HCT116 (cell line): Measurements from ENCODE around the gene KLK7.

Experiments
- CTCF ChIP-seq, 3 experiments: fragments of 200-600 bp in 1 of 3; sonication (generic) in 1 of 3; IDR thresholded peaks in 2 of 3; conservative IDR thresholded peaks in 1 of 3; 2 replicates each; pipeline ENCODE4 v1.5.1; 2012 to 2017; ENCODE audit warnings: low read depth in 2 of 3, low read length in 2 of 3, antibody characterized with exemption in 1 of 3, borderline replicate concordance in 1 of 3, control low read depth in 1 of 3, mild to moderate bottlenecking in 1 of 3, mixed read lengths in 1 of 3, mixed run types in 1 of 3, moderate library complexity in 1 of 3; ENCODE audit not compliant: insufficient read depth in 1 of 3
- EZH2 ChIP-seq: fragments of 200-600 bp; sonication (generic); IDR thresholded peaks from 2 replicates; pipeline ENCODE4 v1.6.1; 2017; ENCODE audit warnings: antibody characterized with exemption, mixed run types
- EZH2phosphoT487 ChIP-seq: fragments of 200-600 bp; IDR thresholded peaks from 2 replicates; pipeline ENCODE4 v1.6.1; 2018; ENCODE audit warnings: antibody characterized with exemption, borderline replicate concordance
- POLR2A ChIP-seq: IDR thresholded peaks from 2 replicates; pipeline ENCODE4 v1.7.0; 2011; ENCODE audit warnings: borderline replicate concordance; ENCODE audit not compliant: insufficient read depth, insufficient read length; ENCODE audit errors: extremely low read depth
- POLR2AphosphoS5 ChIP-seq: IDR thresholded peaks from 2 replicates; pipeline ENCODE4 v1.6.1; 2011; ENCODE audit warnings: mild to moderate bottlenecking, low read depth, low read length, moderate library complexity
- REST ChIP-seq: IDR thresholded peaks from 2 replicates; pipeline ENCODE4 v1.6.1; 2012; ENCODE audit warnings: low read depth
- SIN3A ChIP-seq: IDR thresholded peaks from 2 replicates; pipeline ENCODE4 v1.6.1; 2012; ENCODE audit warnings: low read depth
- SRF ChIP-seq: IDR thresholded peaks from 2 replicates; pipeline ENCODE4 v1.6.1; 2012; ENCODE audit warnings: low read depth
- TCF7L2 ChIP-seq: IDR thresholded peaks from 2 replicates; pipeline ENCODE4 v1.7.0; 2011; ENCODE audit warnings: borderline replicate concordance, inconsistent platforms; ENCODE audit not compliant: insufficient read depth, insufficient read length; ENCODE audit errors: extremely low read depth
- YY1 ChIP-seq: IDR thresholded peaks from 2 replicates; pipeline ENCODE4 v1.6.1; 2011; ENCODE audit warnings: low read length, low read depth, moderate library complexity, mild to moderate bottlenecking; ENCODE audit not compliant: insufficient replicate concordance; ENCODE audit errors: extremely low read depth
- ZNF274 ChIP-seq: fragments of 200-500 bp; sonication (Bioruptor generic); IDR thresholded peaks from 2 replicates; pipeline ENCODE4 v1.6.1; 2014; ENCODE audit warnings: mild to moderate bottlenecking, low read depth, low read length, inconsistent platforms
- TF ChIP-seq, protein P1 (sequence below): IDR thresholded peaks from 2 replicates; pipeline ENCODE4 v1.6.1; 2012

- TF ChIP-seq CTCF (IDR thresholded peaks at IDR 0.05 in 2 of 3, conservative IDR thresholded peaks at IDR 0.05 in 1 of 3; ENCODE audit: borderline replicate concordance in 1 of 3, insufficient read depth in 1 of 3, low read depth in 2 of 3, low read length in 2 of 3), result no peak
- TF ChIP-seq POLR2A, result no peak
- no peak for TF ChIP-seq EZH2phosphoT487
- no peak for TF ChIP-seq YY1
- TF ChIP-seq REST, result no peak
- no peak for TF ChIP-seq SIN3A
- no peak for TF ChIP-seq TCF7L2
- TF ChIP-seq, protein P1, sequence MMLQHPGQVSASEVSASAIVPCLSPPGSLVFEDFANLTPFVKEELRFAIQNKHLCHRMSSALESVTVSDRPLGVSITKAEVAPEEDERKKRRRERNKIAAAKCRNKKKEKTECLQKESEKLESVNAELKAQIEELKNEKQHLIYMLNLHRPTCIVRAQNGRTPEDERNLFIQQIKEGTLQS, result no peak
- no peak for TF ChIP-seq POLR2AphosphoS5
- TF ChIP-seq ZNF274, result no peak
- no peak for TF ChIP-seq SRF
- TF ChIP-seq EZH2, result no peak
These were observed 29.0 kb upstream of the KLK7 start for GRCh38 chr19:51012661-51013190.
